GM04503 (cell line): Measurements from ENCODE around the gene FADD.
A peak's percentile ranks its signal among the peaks of the same experiment; 100 is the strongest.
"Not testable (repeated sequence)": the region's sequence is repeated elsewhere in the genome, so short reads cannot be mapped to it uniquely, and the experiment has no call there.

ENCODE experiments used
- DNase-seq: peaks from one replicate; pipeline ENCODE4 v3.0.0-alpha.2; 2012; ENCODE audit warnings: low read depth

Gene FADD

GRCh38 chr11:70205049-70205725 is 2.1 kb downstream of the FADD start:
- DNase-seq = no peak

- no peak for DNase-seq
Observed at GRCh38 chr11:70205766-70206165, 2.7 kb downstream of the FADD start.

DNA sequence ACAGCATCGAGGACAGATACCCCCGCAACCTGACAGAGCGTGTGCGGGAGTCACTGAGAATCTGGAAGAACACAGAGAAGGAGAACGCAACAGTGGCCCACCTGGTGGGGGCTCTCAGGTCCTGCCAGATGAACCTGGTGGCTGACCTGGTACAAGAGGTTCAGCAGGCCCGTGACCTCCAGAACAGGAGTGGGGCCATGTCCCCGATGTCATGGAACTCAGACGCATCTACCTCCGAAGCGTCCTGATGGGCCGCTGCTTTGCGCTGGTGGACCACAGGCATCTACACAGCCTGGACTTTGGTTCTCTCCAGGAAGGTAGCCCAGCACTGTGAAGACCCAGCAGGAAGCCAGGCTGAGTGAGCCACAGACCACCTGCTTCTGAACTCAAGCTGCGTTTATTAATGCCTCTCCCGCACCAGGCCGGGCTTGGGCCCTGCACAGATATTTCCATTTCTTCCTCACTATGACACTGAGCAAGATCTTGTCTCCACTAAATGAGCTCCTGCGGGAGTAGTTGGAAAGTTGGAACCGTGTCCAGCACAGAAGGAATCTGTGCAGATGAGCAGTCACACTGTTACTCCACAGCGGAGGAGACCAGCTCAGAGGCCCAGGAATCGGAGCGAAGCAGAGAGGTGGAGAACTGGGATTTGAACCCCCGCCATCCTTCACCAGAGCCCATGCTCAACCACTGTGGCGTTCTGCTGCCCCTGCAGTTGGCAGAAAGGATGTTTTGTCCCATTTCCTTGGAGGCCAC is 3.3 kb downstream of the FADD start:
- DNase-seq = no peak

- no peak for DNase-seq
Observed at GRCh38 chr11:70206982-70207376, 3.9 kb downstream of the FADD start.

DNA sequence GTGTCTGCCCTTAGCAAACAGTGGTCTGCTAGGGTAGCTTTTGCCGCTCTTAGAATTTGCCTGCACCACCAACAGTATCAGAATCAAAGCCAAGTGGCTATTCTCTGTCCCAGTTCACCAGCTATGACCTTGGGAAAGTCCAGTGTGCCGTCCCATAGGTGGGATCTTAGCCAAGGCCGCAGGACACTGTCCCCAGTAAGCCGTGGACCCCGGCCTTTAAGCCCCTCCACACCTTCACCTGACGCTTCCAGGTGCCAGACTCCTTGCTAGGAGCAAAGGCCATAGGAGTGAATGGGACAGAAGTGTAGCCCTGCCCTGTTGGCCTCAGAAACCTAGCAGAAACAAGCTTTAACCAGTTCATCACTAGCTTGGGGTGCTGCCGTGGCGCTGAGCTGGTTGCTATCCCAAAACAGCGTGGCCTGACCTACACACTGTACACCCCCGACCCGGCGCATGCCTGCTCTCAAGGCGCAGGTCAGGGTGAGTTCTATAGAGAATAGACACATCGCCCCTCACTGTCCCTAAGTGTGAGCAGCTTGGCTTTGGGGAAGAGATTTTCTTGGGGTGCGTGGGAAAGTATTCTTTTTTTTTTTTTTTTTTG is 4.5 kb downstream of the FADD start:
- no peak for DNase-seq

DNA sequence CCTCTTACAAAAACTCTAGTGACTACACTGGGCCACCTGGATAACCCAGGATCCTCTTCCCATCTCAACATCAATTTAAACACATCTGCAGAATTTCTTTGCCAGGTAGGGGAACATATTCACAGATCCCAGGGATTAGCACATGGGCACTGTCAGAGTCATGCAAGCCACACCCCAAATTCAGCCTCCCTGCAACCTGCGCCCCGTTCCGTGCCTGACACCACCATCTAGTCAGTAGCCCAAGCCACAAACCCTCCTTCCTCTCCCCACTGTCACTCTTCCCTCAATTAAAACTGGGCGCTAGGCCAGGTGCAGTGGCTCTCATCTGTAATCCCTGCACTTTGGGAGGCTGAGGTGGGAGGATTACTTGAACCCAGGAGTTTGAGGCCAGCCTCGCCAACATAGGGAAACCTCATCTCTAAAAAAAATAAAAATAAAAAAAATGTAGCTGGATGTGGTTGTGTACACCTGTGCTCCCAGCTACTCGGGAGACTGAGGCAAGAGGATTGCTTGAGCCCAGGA is 6.4 kb downstream of the FADD start:
- no peak for DNase-seq

DNA sequence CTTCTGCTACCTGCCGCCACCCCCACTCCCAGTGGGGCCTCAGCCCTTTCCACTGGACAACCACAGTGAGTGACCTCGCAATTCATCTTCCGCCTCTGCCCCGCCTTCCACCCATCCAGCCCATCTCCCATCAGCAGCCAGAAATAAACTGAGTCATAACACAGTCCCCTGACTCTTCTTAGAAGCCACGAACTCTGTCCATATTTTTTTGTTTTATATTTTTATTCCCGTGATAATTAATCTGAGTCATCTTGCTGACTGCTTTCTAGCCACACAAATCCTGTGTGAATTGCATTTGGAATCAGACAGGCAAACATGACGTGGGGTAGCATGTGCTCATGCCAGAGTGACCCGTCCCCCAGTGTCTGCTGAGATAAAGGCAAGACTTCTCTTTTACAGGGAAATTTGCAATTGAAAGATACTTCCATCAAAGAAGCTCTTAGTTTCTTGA is 7.0 kb downstream of the FADD start:
- peak; percentile 29 for DNase-seq

GRCh38 chr11:70210530-70210929 is 7.4 kb downstream of the FADD start:
- no peak for DNase-seq

- no peak for DNase-seq
Observed at GRCh38 chr11:70212227-70212811, 9.2 kb downstream of the FADD start.

- DNase-seq = not testable (repeated sequence)
Observed at GRCh38 chr11:70217388-70217787, 14.3 kb downstream of the FADD start.

DNA sequence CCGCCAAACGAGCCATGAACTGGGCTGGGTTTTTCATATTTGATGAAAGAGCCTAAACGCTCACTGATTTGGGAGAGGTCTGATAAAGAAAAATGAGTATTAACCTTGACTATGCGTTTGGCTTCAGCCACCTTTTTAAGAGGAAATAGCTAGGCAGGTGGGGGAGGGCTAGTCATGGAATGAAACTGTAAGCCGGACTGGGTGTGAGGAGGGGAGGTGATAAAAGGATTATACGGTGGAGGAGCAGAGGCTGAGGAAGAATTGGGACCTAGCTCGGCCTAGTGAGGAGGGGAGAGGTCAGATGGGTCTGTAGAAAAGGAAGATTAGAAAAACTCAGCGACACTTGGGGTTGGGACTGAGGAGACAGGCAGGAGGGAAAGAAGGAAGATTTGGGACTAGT is 15.0 kb downstream of the FADD start:
- not testable (repeated sequence) for DNase-seq

DNA sequence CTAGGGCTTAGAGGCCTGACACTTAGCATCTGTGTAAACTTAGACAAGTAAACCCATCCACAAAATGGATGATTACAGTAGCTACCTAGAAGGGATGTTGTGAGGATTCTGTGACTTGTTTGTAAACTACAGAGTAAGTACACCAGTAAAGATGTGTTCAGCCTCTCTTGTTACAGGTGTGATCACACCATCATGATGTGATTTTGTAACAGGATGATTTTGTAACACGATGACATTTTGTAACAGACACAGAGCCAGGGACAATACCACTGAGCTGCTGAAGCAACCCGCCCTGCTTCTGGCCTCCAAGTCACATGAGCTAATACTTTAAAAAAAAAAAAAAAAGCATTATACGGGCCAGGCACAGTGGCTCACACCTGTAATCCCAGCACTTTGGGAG is 17.0 kb downstream of the FADD start:
- DNase-seq = no peak

DNA sequence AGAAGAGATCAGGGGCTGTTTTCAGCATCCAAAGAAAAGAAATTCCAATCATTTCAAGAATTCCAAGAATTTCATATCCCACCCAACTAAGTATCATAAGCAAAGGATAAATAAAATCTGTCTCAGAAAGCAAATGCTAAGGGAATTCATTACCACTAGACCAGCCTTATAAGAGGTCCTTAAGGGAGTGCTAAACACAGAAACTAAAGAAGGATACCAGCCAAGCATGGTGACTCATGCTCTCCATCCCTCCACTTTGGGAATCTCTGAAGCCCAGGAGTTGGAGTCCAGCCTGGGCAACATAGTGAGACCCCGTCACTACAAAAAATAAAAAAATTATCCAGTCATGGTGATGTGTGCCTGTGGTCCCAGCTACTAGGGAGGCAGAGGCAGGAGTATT is 17.8 kb downstream of the FADD start:
- DNase-seq = no peak

DNA sequence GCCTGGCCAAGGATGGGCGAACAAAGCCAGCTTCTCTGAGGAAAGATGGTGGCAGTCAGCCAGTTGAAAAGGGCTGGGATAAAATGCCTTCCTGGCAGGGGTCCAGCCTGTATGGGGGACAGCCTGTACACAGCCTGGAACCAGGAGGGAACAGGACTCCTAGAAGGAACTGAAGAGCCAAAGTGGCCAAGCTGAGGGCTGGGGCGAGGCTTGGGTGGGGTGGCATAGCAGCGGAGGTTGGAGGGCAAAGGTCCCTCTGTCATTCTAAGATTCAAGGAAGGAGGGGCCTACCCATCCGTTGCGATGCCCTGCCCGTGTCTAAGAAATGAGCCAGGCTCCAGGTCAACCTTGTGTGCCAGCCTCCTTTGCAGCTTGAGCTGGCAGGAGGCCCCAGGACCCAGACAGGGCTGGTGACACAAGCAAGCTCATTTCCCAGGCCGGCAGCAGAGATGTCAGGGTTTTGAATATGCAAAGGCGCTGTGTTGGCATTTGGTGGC is 22.6 kb downstream of the FADD start:
- no peak for DNase-seq

GRCh38 chr11:70226183-70226582 is 23.1 kb downstream of the FADD start:
- no peak for DNase-seq

GRCh38 chr11:70226967-70227366 is 23.9 kb downstream of the FADD start:
- no peak for DNase-seq

DNA sequence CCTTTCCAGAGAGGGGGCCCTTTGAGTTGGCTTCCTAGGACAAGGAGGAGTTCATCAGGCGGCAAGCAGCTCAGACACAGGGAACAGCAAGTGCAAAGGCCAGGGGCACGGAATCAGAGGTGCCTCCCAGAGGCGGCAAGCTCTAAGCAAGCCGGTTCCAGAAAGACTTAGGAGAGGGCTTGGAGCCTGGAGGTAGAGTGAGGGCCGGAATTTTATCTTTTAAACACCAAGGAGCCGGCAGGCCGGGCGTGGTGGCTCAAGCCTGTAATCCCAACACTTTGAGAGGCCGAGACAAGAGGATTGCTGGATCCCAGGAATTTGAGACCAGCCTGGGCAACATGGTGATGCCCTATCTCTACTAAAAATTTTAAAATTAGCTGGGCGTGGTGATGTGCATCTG is 26.6 kb downstream of the FADD start:
- no peak for DNase-seq

GRCh38 chr11:70230151-70230839 is 27.2 kb downstream of the FADD start:
- DNase-seq = no peak

- DNase-seq = no peak
Observed at GRCh38 chr11:70230840-70231710, 28.0 kb downstream of the FADD start.

DNA sequence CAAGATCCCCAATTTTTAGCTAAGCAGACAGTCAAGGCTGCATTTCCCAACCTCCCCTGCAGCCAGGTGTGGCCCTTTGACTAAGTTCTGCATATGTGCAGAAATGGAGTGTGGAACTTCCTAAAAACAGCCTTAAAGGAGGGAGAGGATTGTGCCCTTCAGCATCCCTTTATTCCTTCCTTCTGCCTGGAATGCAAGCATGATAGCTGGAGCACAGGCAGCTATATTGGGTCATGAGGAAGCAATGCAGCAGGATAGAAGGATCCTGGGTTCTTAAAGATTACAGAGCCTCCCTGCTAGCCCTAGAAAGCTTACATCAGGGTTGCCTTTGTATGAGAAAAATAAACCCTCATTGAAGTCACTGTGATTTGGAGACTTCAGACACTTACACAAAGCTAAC is 29.9 kb downstream of the FADD start:
- DNase-seq = no peak

DNA sequence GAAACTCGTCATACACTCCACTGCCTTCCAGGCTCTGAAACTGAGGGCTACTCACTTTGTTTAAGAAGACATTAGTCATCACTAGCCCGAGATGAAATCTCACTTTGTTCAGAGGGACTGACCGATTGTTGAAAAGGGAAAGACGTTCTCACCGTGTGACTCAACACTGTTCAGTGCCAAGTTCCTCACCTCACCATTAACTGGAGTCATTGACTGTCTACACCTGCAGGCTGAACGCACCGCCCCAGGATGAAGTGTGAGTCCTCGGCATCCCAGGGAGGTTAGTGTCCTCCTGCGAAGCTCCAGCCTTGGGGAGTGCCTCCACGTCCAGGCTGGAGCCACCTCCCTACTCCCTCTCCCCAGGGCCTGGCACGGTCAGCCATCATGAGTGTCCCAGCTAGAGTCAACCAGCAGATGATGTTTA is 30.4 kb downstream of the FADD start:
- DNase-seq = no peak
